Mammary microvascular endothelial cell (primary cell): ENCODE measurements around the gene C1orf87. TPM values are rescaled to one million over a fixed set of nuclear protein-coding genes. Genes with fewer than 3 reads are reported as not detected.

Experiments
- total RNA-seq: library from RNA; depleted of rRNA; stranded (reverse); fragments of >200 nt; gene quantifications from 2 replicates; pipeline ENCODE4 v1.2.3, GENCODE V29; 2015

C1orf87 gene, protein sequence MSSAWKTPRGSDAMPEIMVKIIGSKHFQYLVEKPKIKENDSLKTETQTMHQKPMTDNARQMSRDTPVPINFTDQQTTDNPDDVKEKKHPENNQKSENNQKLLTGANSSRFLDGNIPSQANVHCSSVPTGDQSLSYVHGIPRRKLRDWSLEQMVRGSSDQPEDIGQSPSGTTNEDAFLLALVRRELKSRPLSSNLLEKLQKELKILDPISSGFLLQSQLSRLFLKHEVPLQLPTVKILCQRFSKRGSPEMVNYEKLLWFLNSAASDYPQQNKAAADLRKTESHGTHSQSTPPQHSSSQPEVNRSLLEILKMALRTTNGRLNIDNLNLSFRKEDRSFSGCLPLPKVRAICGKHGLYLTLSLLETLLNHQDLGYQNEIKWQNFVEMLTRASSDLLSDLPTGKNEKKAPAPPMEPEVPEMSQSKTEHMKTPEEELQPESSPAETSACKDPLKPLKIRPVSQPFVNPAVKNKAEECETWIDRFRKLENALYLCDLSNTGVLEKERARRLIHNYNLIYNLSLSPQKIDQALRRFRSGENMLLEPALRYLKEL
- not detected in 2 replicates for total RNA-seq

DNA sequence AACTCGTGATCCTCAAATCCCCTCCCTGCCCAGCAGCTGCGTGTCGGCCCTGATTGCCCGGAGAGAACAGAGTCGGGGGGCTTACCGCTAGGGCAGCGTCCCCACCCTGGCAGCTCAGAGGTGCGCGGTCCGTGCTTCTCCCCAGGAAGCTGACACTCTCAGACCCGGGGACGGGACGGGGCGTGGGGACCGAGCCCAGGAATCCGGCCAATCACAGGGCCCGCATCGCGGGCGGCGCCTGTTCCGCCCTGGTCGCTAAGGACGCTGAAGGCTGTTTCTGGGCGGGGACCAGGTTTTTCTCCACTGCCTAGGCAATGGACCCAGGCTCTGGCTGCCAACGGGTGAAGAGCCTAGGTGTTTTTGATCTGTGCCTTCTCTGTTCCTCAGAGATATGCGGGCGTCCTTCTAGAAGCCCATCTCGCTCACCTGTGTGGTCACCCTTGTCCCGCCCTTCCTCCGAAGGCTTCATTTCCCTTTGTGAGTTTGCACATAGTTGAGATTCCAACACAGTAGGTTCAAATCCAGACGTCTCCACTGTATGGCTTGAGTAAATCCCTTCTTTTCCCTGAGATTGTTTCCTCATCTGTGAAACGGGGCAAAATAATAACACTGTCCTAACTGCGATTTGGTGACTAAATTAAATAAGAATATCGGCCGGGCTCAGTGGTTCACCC, at the start of gene C1orf87:
Gene C1orf87, minus strand, starts transcription at position 166 of the 674 bp plus-strand sequence. CDS start 1,127 bp downstream, outside the sequence.

Other genes starting within 250 kb of the C1orf87 start
- 0.20 TPM in 1 of 2 replicates, not detected in the other for gene CYP2J2, start 147.0 kb downstream of the C1orf87 start, total RNA-seq